ENCODE measurements around the gene NOL12.
"Not testable (repeated sequence)": the region's sequence is repeated elsewhere in the genome, so short reads cannot be mapped to it uniquely, and the experiment has no call there.

Gene NOL12

DNA sequence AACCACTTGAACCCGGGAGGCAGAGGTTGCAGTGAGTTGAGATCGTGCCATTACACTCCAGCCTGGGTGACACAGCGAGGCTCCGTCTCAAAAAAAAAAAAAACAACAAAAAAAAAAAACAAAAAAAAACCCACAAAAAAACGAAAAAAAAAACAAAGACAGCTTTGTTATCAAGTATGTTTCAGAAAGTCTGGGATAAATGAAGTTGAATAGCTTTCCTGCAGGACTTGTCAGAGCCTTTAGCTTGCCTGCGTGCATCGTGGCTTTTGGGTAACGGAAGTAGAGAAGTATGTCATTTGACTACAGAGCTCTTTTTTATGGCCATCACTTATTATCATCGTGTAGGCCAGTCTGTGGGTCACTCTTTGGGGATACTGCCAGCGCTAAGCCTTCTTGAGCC, 25.3 kb downstream of the NOL12 start:
- no peak for DNase-seq (ENCODE audit: low read depth in 1 of 2, low spot score in 1 of 2)

DNA sequence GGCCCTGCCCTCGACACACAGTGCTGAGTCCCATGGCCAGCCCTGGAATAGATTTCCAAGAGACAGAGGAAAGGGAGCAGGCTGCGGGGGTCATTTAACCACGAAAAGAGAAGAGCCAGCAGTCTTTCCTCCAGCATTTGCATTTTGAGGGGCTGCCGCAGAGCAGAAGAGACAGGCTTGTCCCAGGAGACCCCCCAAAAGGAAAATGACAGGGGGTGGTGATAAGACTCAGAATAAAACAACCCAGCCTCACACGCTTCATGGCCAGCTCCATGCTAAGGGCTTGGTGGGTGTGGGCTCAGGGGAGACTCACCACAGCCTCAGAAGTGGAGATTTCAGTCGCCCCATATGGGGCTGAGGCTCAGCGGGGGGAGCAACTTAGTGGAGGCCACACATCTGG, 27.6 kb downstream of the NOL12 start:
- no peak for DNase-seq (ENCODE audit: low read depth in 1 of 2, low spot score in 1 of 2)

DNA sequence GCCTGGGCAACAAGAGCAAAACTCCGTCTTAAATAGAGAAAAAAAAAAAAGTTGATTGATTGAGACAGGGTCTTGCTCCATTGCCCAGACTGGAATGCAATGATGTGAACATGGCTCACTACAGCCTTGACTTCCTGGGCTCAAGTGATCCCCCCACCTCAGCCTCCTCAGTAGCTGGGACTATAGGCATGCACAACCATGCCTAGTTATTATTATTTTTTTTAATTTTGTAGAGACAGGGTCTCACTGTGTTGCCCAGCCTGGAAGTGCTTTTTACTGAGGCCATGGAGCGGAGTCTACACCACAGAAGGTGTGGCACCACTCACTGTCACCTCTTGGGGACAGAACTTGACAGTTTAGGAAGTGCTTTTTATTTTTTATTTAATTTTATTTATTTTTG, 28.5 kb downstream of the NOL12 start:
- DNase-seq (ENCODE audit: low read depth in 1 of 2, low spot score in 1 of 2): no peak

DNA sequence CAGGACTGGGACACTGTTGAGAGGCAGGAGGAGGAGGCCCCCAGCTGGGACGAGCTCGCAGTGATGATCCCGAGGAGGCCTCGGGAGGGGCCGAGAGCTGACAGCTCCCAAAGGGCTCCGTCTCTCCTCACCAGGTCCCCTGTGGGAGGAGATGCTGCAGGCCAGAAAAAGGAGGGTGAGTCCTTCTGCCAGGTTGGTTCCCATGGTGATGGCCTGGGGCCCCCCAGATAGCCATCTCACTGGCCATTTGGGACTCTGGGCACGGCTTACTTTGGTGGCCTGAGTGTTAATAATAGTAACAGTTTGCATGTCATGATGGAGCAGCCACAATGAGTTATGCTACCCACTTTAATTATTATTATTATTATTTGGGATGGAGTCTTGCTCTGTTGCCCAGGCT, 29.6 kb downstream of the NOL12 start:
- DNase-seq (ENCODE audit: low read depth in 1 of 2, low spot score in 1 of 2): no peak

DNA sequence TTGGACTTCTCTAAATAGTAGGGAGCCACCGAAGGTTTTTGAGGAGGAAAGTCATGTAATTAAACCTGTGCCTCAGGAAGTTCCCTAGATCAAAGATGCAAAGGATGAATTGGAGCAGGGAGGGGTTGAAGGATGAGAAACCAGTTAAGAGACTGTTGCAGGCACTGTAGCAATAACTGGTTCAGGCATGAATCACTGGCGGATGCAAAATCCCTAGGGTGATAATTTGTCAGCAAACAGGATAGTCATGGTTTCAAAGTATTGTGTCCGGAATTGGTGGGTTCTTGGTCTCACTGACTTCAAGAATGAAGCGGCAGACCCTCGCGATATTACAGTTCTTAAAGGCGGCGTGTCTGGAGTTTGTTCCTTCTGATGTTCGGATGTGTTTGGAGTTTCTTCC, 30.6 kb downstream of the NOL12 start:
- DNase-seq (ENCODE audit: low read depth in 1 of 2, low spot score in 1 of 2): no peak

DNA sequence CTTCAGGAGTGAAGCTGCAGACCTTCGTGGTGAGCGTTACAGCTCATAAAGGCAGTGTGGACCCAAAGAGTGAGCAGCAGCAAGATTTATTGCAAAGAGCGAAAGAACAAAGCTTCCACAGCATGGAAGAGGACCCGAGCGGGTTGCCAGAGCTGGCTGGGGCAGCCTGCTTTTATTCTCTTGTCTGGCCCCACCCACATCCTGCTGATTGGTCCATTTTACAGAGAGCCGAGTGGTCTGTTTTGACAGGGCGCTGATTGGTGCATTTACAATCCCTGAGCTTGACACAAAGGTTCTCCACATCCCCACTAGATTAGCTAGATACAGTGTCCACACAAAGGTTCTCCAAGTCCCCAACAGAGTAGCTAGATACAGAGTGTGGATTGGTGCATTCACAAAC, 31.1 kb downstream of the NOL12 start:
- not testable (repeated sequence) for DNase-seq (ENCODE audit: low read depth in 1 of 2, low spot score in 1 of 2)

DNA sequence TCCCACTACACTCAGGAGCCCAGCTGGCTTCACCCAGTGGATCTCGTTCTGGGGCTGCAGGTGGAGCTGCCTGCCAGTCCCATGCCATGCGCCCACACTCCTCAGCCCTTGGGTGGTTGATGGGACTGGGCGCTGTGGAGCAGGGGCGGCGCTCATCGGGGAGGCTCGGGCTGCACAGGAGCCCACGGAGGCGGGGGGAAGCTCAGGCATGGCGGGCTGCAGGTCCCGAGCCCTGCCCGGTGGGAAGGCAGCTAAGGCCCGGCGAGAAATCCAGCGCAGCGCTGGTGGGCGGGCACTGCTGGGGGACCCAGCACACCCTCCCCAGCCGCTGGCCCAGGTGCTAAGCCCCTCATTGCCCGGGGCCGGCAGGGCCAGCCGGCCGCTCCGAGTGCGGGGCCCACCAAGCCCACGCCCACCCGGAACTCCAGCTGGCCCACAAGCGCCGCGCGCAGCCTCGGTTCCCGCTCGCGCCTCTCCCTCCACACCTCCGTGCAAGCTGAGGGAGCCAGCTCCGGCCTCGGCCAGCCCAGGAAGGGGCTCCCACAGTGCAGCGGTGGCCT, 31.7 kb downstream of the NOL12 start:
- DNase-seq (ENCODE audit: low read depth in 1 of 2, low spot score in 1 of 2): not testable (repeated sequence)

DNA sequence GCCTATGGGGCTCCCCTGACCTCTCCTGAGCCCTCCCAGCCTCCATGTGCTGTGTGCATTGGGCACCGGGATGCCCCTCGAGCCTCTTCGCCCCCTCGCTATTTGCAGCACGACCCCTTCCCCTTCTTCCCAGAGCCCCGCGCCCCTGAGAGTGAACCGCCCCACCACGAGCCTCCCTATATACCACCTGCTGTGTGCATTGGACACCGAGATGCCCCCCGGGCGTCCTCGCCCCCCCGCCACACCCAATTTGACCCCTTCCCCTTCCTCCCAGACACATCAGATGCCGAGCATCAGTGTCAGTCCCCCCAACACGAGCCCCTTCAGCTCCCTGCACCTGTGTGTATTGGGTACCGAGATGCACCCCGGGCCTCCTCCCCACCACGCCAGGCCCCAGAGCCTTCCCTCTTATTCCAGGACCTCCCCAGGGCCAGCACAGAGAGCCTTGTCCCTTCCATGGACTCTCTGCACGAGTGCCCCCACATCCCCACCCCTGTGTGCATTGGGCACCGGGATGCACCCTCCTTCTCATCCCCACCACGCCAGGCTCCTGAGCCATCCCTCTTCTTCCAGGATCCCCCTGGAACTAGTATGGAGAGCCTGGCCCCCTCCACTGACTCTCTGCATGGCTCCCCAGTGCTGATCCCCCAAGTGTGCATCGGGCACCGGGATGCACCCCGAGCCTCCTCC, 39.6 kb downstream of the NOL12 start:
- DNase-seq (ENCODE audit: low read depth in 1 of 2, low spot score in 1 of 2): no peak

DNA sequence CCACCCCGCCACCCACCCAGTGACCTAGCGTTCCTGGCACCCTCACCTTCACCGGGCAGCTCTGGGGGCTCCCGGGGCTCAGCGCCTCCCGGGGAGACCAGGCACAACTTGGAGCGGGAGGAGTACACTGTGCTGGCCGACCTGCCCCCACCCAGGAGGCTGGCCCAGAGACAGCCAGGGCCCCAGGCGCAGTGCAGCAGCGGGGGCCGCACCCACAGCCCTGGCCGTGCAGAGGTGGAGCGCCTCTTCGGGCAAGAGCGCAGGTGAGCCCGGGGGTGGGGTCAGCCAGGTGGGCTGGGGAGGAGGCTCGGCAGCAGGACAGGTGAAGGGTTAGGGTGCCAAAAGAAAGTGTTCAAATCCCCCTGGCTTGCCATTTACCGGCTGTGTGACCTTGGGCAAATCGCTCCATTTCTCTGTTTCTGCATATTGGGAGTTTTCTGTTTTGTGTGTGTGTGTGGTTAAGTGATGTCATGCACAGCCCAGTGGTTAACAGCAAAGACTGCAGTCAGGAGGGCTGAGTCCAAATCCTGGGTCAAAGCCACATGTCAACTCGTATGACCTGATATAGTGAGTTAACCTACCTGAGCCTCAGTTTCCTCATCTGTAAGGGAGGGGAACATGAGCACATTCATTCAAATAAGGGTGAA, 40.2 kb downstream of the NOL12 start:
- no peak for DNase-seq (ENCODE audit: low read depth in 1 of 2, low spot score in 1 of 2)

DNA sequence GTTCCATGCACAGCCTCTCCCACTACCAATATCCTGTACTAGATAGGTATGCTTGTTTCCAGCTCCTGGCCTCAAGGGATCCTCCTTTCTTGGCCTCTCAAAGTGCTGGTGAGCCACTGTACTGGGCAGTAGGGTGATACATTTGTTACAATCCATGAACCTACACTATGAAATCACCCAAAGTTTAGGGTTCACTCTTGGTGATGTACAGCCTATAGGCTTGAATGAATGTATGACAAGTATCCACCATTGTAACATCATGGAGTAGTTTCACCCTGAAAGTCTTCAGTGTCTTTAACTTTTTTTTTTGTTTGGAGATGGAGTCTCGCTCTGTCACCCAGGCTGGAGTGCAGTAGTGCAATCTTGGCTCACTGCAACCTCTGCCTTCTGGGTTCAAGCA, 42.5 kb downstream of the NOL12 start:
- no peak for DNase-seq (ENCODE audit: low read depth in 1 of 2, low spot score in 1 of 2)

DNA sequence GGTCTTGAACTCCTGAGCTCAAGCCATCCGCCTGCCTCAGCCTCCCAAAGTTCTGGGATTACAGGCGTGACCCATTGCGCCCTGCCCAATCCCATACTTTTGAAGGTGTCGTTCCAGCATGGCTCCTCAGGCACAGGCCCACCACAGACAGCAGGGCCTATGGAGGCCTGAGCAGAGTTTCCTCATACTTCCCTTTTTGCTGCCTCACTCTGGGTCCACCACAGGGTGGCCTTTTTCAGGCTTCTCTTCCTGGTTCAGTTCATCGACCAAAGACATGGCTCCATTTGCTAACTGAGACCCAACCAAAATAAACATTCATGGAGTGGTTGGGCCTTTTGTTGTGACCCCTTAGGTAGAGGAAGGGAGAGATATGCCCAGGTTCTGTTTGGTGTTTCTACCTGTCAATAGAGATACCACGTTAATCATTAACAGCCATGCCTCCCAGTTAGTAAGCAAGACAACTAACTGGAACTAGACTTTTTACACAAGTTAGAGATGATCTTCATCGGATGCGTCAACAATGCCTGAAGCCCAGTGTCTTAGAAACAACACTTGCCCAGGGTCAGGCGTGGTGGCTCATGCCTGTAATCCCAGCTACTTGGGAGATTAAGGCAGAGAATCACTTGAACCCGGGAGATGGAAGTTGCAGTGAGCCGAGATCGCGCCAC, 45.8 kb downstream of the NOL12 start:
- no peak for DNase-seq (ENCODE audit: low read depth in 1 of 2, low spot score in 1 of 2)

DNA sequence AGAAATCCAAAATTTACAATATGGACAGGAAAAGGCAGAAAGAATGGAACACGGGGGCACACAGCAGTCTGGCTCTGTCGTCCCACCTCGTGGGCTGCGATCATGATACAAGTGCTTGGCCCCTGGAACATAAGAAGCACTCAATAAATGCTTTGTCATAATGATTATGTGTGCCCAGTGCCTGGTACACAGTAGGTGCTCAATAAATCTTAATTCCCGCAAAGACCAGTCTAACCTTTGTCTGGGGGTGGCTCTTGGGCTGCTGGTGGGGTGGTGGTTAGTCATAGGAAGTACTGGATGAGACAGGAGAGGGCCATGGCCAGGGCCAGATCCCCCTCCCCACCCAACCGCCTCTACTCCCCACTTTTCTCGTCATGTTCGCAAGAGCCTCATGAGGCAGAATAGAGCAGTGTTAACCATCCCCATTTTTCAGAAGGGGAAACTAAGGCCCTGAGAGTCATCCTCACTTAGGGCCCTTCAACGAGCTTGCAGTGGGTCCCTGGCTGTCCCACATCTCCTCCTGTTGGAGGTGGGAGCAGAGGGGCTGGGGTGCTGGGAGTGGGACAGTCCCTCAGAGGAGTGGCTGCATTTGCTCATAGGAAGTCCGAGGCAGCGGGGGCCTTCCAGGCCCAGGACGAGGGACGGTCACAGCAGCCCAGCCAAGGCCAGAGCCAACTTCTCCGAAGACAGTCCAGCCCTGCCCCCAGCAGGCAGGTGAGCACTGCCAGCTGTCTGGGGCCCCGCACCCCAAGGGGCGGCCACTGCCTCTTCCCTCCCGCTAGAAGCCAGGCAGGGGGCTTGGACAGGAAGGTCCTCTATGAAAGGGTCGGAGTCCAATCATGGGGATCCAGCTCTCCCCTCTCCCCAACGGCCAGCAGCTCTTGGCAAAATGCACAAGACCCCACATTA, 46.8 kb downstream of the NOL12 start:
- DNase-seq (ENCODE audit: low read depth in 1 of 2, low spot score in 1 of 2): no peak

DNA sequence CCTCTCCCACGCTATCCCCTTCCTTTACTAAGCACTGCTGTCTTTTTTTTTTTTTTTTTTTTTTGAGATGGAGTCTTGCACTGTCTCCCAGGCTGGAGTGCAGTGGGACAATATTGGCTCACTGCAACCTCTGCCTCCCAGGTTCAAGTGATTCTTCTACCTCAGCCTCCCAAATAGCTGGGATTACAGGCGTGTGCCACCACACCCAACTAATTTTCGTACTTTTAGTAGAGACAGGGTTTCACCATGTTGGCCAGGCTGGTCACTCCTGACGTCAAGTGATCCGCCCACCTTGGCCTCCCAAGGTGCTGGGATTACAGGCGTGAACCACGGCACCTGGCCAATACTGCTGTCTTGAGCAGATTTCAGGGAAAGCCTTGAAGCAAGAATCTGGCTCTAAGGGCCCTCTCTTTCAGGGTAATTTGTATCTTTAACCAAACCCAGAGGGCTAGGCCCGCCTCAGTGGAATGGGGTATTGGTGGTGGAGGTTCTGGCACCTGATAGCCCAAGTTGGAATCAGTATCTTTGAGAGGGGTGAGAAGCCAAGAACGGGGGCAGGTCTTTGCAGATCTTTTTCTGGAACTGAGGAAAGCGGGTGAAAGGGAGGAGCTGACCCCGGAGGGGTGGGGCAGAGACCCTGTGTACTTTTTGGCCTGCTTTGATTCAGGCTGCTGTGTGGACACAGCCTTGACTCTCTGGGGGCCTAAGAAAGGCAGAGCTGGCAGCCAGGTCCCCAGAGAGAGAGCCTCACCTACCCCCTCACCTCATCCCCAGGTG, 47.7 kb downstream of the NOL12 start:
- DNase-seq (ENCODE audit: low read depth in 1 of 2, low spot score in 1 of 2): no peak

DNA sequence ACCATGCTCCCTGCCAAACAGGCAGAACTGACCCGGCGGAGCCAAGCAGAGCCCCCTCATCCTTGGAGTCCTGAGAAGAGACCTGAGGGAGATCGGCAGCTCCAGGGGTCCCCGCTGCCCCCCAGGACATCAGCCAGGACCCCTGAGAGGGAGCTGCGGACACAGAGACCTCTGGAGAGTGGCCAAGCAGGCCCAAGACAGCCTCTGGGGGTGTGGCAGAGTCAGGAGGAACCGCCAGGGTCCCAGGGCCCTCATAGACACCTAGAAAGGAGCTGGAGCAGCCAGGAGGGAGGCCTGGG, 48.2 kb downstream of the NOL12 start:
- no peak for DNase-seq (ENCODE audit: low read depth in 1 of 2, low spot score in 1 of 2)

DNA sequence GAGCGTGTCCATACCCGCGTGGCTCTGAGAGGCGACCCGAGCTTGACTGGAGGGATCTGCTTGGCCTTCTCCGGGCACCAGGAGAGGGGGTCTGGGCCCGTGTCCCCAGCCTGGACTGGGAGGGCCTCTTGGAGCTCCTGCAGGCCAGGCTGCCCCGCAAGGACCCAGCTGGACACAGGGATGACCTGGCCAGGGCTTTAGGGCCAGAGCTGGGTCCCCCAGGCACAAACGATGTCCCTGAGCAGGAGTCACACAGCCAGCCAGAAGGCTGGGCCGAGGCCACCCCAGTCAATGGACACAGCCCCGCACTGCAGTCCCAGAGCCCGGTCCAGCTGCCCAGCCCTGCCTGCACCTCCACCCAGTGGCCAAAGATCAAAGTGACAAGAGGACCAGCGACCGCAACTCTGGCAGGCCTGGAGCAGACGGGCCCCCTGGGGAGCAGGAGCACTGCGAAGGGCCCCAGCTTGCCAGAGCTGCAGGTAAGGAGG, 48.9 kb downstream of the NOL12 start:
- DNase-seq (ENCODE audit: low read depth in 1 of 2, low spot score in 1 of 2): no peak

DNA sequence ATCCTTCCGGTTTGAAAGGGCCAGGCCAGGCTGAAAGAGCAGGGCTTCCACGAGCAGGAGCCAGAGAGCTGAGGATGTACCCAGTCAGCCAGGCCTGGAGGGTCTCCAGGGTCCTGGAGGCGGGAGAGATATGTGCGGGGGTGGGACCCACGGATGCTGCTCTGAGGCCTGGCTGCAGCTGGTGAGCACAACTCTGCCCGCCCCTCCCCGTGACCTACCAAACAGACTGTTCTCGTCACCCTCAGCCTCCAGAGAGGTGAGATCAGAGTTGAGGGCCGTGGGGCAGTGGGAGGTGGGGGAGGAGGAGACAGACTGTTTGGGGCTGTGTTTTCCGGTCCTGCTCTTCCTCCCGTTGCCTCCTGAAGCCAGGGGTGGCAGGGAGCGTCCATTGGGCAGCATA, 52.9 kb downstream of the NOL12 start:
- DNase-seq (ENCODE audit: low read depth in 1 of 2, low spot score in 1 of 2): no peak

DNA sequence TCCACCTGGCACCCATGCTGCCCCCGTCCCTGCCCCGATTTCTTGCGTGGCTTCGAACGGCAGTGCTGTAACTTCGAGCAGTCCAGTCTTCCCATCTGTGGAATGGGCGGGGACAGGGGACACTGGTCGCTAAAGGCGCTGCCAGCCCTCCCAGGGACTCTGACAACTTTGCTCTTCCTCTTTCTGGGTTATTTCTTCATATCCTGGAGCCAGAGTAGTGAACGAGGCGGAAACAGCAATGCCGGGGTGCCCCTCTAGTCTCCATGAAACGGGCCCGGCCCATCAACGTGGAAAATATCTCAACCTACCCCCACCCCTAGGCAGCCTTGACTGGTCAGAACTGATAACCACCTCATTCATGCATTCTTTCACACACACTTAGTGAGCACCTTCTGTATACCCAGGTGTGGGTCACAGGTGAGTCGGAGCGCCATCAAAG, 53.5 kb downstream of the NOL12 start:
- no peak for DNase-seq (ENCODE audit: low read depth in 1 of 2, low spot score in 1 of 2)

DNA sequence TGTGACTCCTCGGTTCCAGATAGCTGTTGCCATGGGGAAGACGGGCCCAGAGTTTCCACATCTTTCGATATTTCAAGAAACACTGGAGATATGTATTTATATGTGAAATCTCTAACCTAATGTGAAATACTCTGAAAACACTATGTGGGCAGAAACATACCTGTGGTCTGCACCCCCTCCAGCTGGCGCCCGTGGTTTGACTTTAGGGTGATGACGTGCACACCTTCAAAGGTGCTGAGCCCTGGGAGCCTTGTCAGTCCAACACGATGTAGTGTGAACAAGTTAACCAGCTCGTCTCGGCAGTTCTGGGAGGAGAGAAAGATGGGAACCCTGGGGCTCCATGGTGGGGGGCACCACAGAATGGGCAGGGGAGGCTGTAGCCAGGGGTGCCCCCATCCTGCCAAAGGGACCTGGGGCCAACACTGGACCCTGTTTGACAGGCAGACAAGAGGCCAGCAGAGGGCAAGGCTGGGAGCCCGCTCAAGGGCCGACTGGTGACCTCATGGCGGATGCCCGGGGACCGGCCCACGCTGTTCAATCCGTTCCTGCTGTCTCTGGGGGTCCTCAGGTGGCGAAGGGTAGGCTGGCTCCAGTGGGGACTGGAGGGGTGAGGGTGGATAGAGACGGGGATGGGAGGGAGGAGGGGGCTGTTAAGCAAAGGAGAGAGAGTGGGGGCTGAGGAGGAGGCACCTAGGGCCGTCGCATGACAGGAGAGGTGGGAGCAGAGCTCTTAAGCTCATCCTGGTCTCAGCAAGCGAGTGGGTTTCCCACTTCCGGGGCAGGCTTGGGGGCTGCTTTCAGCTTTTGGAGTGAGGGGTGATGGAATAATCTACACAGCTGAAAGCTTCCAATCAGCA, 54.5 kb downstream of the NOL12 start:
- no peak for DNase-seq (ENCODE audit: low read depth in 1 of 2, low spot score in 1 of 2)

DNA sequence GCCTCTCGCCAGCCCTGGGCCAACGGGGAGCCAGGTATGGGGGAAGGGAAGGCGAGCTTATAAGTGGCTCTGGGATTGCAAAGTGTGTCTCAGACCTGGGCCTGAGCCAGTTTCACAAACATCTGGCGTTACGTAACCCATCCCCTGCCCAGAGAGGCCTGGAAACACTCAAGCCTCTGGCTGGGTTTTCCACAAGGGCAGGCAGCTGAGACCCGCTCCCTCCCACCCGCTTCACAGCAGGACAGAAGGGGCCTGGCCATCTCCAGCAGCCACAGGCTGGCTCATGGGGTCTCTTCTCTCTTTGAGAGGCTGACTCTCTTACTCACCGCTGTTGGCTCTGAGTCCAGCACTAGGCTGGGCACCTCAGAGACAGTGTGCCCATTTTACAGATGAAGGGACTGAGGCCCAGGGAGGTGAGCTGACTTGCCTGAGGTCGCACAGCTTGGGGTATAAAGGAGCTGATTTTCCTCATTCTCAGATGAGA, 55.2 kb downstream of the NOL12 start:
- DNase-seq (ENCODE audit: low read depth in 1 of 2, low spot score in 1 of 2): no peak
